ENCODE measurements around the gene NR5A1. TPM values are rescaled to one million over a fixed set of nuclear protein-coding genes. Genes with fewer than 3 reads are reported as not detected.

Gene NR5A1
- total and polyA plus RNA-seq, 11 donors = 0.04 to 0.14 TPM; not detected in 9

DNA sequence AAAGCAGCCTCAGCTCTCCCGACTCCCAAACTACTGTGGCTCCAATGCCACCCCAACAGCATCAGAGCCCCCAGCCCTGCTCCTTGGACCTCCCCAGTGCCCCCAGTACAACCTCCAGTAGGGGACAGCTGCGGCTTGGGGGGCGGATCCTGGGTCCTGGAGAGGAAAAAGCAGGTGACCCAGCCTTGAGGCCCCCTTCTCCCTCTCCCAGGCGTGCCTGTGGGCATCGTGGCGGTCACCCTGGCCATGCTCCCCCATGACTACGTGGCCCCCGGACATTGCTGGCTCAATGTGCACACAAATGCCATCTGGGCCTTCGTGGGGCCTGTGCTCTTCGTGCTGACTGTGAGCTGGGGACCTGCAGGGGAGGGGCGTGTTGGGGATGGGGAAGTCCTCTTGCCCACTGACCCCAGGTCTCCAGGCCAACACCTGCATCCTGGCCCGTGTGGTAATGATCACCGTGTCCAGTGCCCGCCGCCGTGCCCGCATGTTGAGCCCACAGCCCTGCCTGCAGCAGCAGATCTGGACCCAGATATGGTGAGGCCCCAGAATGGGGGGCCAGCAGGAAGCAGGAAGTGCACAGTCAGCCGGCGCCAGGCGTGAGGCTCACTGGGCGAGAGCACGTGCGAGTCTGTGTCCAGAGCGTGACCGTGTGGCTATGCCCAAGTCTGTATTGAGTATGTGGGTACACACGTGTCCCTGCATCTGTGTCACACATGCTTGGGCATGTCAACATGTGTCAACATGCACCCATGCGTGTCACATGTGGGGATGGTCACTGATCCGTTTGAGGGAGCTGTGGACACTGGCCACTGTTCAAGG is 38.0 kb downstream of the NR5A1 start:
- no peaks in the 10 kb centered on the region for H3K4me1 ChIP-seq
- WGBS, 4 donors = 80 to 96% (median 84%) methylated on average over 19 to 28 of the region's 28 CpGs
- no peak for ATAC-seq
- no peaks in the 10 kb centered on the region for H3K36me3 ChIP-seq
- peaks cover 0 to 23% (median 0%) of the 10 kb centered on the region in 9 donors for H3K27me3 ChIP-seq
- intact Hi-C loops (cut with DNase I) = no loop called here
- TF ChIP-seq, protein P1, sequence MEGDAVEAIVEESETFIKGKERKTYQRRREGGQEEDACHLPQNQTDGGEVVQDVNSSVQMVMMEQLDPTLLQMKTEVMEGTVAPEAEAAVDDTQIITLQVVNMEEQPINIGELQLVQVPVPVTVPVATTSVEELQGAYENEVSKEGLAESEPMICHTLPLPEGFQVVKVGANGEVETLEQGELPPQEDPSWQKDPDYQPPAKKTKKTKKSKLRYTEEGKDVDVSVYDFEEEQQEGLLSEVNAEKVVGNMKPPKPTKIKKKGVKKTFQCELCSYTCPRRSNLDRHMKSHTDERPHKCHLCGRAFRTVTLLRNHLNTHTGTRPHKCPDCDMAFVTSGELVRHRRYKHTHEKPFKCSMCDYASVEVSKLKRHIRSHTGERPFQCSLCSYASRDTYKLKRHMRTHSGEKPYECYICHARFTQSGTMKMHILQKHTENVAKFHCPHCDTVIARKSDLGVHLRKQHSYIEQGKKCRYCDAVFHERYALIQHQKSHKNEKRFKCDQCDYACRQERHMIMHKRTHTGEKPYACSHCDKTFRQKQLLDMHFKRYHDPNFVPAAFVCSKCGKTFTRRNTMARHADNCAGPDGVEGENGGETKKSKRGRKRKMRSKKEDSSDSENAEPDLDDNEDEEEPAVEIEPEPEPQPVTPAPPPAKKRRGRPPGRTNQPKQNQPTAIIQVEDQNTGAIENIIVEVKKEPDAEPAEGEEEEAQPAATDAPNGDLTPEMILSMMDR (IDR thresholded peaks at IDR 0.05) = no peak
- TF ChIP-seq POLR2A (IDR thresholded peaks at IDR 0.05) = no peak
- no peak overlapping the region for H3K27ac ChIP-seq
- DNase-seq = peak in 2 of 5 donors; percentile 1 to 54
- H3K4me3 ChIP-seq = no peak overlapping the region
- no peaks in the 10 kb centered on the region for H3K9me3 ChIP-seq

DNA sequence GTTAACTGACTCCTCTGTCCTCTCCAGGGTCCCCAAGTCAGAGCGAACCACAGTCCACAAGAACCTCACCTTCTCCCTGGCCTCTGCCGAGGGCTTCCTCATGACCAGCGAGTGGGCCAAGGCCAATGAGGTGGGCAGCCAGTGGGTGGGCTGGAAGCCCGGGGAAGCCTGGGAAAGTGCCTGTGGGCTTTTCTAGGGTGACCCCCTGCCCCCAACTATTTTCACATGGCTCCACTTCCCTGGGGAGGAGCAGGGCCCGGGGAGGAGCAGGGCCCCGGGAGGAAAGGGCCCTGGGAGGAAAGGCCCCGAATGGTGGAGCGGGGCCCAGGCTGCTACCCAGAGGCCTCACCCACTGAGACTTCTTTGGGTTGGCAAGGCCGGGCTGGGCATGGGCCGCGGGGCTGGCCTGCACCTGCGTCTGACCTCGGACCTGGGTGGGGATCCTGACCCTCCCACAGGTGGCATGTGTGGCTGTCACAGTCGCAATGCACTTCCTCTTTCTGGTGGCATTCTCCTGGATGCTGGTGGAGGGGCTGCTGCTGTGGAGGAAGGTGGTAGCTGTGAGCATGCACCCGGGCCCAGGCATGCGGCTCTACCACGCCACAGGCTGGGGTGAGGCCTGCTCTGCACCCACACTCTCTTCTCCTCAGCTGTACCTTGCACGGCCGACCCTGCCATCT is 39.0 kb downstream of the NR5A1 start:
- Histone ChIP-seq H3K9me3 (peaks cover 0 to 6% (median 0%) of the 10 kb centered on the region in 12 donors), H3K27ac (no peak overlapping the region), H3K36me3 (no peaks in the 10 kb centered on the region), H3K27me3 (peaks cover 0 to 22% (median 0%) of the 10 kb centered on the region in 9 donors), H3K4me3 (no peak overlapping the region), H3K4me1 (no peaks in the 10 kb centered on the region)
- intact Hi-C loops (cut with DNase I) = no loop called here
- WGBS, 4 donors = 85 to 92% (median 89%) methylated on average over 12 to 19 of the region's 19 CpGs
- ATAC-seq (no peak), DNase-seq (peak in 2 of 5 donors; percentile 5 to 30)
- TF ChIP-seq POLR2A (IDR thresholded peaks at IDR 0.05) = no peak
- TF ChIP-seq, protein P1 (IDR thresholded peaks at IDR 0.05) = no peak

DNA sequence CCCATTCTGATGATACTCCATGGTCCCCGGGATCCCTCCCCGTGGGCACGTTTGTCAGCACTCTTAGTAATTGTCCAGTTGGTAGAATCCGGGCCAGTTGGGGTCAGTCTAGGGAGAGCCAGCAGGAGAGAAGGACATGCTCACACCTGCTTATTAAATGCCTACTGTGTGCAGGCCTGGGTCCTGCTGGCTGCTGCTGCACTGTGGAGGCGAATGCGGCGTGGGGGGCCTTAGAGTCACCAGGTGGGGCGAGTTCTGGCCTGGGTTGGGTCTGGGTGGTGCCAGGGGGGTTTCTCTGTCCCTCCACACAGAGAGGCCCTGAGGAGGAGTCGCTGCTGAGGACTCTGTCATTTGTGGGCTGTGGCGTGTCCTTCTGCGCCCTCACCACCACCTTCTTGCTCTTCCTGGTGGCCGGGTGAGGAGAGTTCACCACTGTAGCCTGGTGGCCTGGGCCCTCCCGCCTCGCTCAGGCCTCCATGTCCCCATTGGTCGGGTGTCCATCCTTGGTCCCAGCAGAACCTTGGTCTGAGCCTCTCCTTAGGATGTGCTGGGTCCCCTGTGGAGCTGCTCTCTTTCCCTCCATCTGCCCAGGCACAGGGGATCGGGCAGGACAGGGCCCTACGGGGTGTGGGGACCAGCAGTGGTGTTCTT is 39.7 kb downstream of the NR5A1 start:
- peaks cover 0 to 22% (median 0%) of the 10 kb centered on the region in 9 donors for H3K27me3 ChIP-seq
- peak in 2 of 5 donors; percentile 10 to 23 for DNase-seq
- intact Hi-C loops (cut with DNase I) = no loop called here
- TF ChIP-seq POLR2A (IDR thresholded peaks at IDR 0.05) = no peak
- TF ChIP-seq, protein P1 (IDR thresholded peaks at IDR 0.05) = no peak
- no peaks in the 10 kb centered on the region for H3K36me3 ChIP-seq
- WGBS, 4 donors = 87 to 92% (median 91%) methylated on average over 16 to 17 of the region's 17 CpGs
- ATAC-seq = no peak
- no peak overlapping the region for H3K27ac ChIP-seq
- peaks cover 0 to 6% (median 0%) of the 10 kb centered on the region in 12 donors for H3K9me3 ChIP-seq
- H3K4me3 ChIP-seq = no peak overlapping the region
- H3K4me1 ChIP-seq = no peaks in the 10 kb centered on the region

DNA sequence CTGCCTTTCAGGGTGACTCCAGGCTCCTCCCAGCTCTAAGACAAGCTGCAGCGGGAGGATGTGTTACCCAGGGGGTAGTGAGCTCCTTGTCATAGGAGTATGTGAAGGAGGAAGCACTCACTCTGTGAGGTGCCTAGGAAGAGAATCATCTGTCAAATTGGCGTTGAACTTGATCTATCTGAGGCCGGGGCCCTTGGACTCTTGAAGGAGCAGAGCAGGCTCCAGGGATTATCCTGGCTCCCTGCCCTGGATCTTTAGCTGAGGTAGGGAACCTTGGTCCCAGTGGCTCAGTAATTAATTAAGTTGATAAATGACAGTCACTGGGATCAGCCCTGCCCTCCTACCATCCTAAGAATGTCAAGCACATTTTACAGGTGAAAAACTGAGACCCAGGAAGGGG is 41.5 kb downstream of the NR5A1 start:
- peak in 1 of 5 donors; percentile 4 for DNase-seq
- Histone ChIP-seq H3K4me1 (no peaks in the 10 kb centered on the region), H3K4me3 (no peak overlapping the region), H3K27me3 (peaks cover 0 to 14% (median 0%) of the 10 kb centered on the region in 9 donors), H3K36me3 (no peaks in the 10 kb centered on the region), H3K27ac (no peak overlapping the region), H3K9me3 (peaks cover 0 to 10% (median 0%) of the 10 kb centered on the region in 12 donors)
- no peak for TF ChIP-seq POLR2A (IDR thresholded peaks at IDR 0.05)
- TF ChIP-seq, protein P1 (IDR thresholded peaks at IDR 0.05) = no peak
- 66 to 80% (median 72%) methylated on average over 3 of the region's 3 CpGs for WGBS, 4 donors
- ATAC-seq = no peak
- intact Hi-C loops (cut with DNase I) = no loop called here

Measured in heart left ventricle (tissue), 16 donors.